Neural cell (in vitro differentiated cells): ENCODE measurements around the gene MAML3. TPM values are rescaled to one million over a fixed set of nuclear protein-coding genes. Genes with fewer than 3 reads are reported as not detected.

Experiments used
- H2AFZ ChIP-seq: fragments of 200-600, 300-800 bp; sonication (generic), shearing (Covaris generic); 2 replicates; pipeline ENCODE4 v1.6.0; 2014; ENCODE audit warnings: low read depth, mild to moderate bottlenecking, antibody characterized with exemption, low read length, moderate library complexity
- H3F3A ChIP-seq: fragments of 200-600 bp; shearing (Covaris generic); 2 replicates; pipeline ENCODE4 v1.6.1; 2016; ENCODE audit warnings: mild to moderate bottlenecking, moderate library complexity, mixed read lengths, antibody characterized with exemption, low read length; ENCODE audit not compliant: insufficient read depth, poor library complexity, severe bottlenecking
- H3K27ac ChIP-seq: fragments of 200-600, 300-800 bp; sonication (generic), shearing (Covaris generic); 2 replicates; pipeline ENCODE4 v1.5.1; 2014; ENCODE audit warnings: mild to moderate bottlenecking, low read length, moderate library complexity
- H3K27me3 ChIP-seq: fragments of 300-800, 200-600 bp; sonication (generic), shearing (Covaris generic); 2 replicates; pipeline ENCODE4 v1.6.0; 2014; ENCODE audit warnings: mild to moderate bottlenecking, low read depth, low read length, moderate library complexity; ENCODE audit not compliant: insufficient read depth
- H3K36me3 ChIP-seq: fragments of 300-800, 200-600 bp; sonication (generic), shearing (Covaris generic); 2 replicates; pipeline ENCODE4 v1.5.1; 2014; ENCODE audit warnings: mild to moderate bottlenecking, antibody characterized with exemption, low read length, moderate library complexity; ENCODE audit not compliant: insufficient read depth
- H3K4me2 ChIP-seq: fragments of 300-800, 200-600 bp; sonication (generic), shearing (Covaris generic); 2 replicates; pipeline ENCODE4 v1.6.0; 2014; ENCODE audit warnings: mild to moderate bottlenecking, low read length
- H3K4me3 ChIP-seq: fragments of 300-800, 200-600 bp; sonication (generic), shearing (Covaris generic); 2 replicates; pipeline ENCODE4 v1.5.1; 2014; ENCODE audit warnings: mild to moderate bottlenecking, low read length, moderate library complexity
- H3K79me2 ChIP-seq: fragments of 200-600 bp; shearing (Covaris generic); replicated peaks from 2 replicates; pipeline ENCODE4 v1.6.0; 2014; ENCODE audit warnings: mild to moderate bottlenecking, low read length, moderate library complexity; ENCODE audit not compliant: insufficient read depth
- H3K9ac ChIP-seq: fragments of 300-800, 200-600 bp; sonication (generic), shearing (Covaris generic); 2 replicates; pipeline ENCODE4 v1.6.1; 2016; ENCODE audit warnings: mild to moderate bottlenecking, low read length, mixed read lengths
- H3K9me2 ChIP-seq: fragments of 200-600 bp; shearing (Covaris generic); 2 replicates; pipeline ENCODE4 v1.6.1; 2016; ENCODE audit warnings: mild to moderate bottlenecking, low read length, mixed read lengths; ENCODE audit not compliant: insufficient read depth
- H3K9me3 ChIP-seq: fragments of 200-600, 300-800 bp; sonication (generic), shearing (Covaris generic); 2 replicates; pipeline ENCODE4 v1.6.1; 2016; ENCODE audit warnings: mild to moderate bottlenecking, mixed run types, low read length, moderate library complexity, mixed read lengths
- H4K20me1 ChIP-seq: fragments of 200-600 bp; shearing (Covaris generic); 2 replicates; pipeline ENCODE4 v1.6.1; 2016; ENCODE audit warnings: mild to moderate bottlenecking, mixed run types; ENCODE audit not compliant: insufficient read depth
- EP300 ChIP-seq: fragments of 450-650 bp; conservative IDR thresholded peaks from 2 replicates; pipeline ENCODE4 v1.6.1; 2014; ENCODE audit warnings: antibody characterized with exemption, mild to moderate bottlenecking, moderate library complexity; ENCODE audit not compliant: poor library complexity, severe bottlenecking
- EZH2 ChIP-seq: fragments of 200-600, 300-800 bp; shearing (Covaris generic), sonication (generic); IDR thresholded peaks from 2 replicates; pipeline ENCODE4 v1.6.1; 2014; ENCODE audit warnings: antibody characterized with exemption, low read length, borderline replicate concordance, mild to moderate bottlenecking; ENCODE audit not compliant: insufficient read depth, poor library complexity, severe bottlenecking
- MXI1 ChIP-seq: fragments of 450-650 bp; conservative IDR thresholded peaks from 2 replicates; pipeline ENCODE4 v1.6.1; 2014; ENCODE audit warnings: antibody characterized with exemption, mild to moderate bottlenecking; ENCODE audit not compliant: poor library complexity, severe bottlenecking
- POLR2AphosphoS5 ChIP-seq: IDR thresholded peaks from 2 replicates; pipeline ENCODE4 v1.6.1; 2012
- RAD21 ChIP-seq: fragments of 450-650 bp; conservative IDR thresholded peaks from 2 replicates; pipeline ENCODE4 v1.6.1; 2014; ENCODE audit warnings: antibody characterized with exemption, mild to moderate bottlenecking, moderate library complexity
- SMC3 ChIP-seq: fragments of 450-650 bp; conservative IDR thresholded peaks from 2 replicates; pipeline ENCODE4 v1.6.1; 2014; ENCODE audit warnings: antibody characterized with exemption, mild to moderate bottlenecking, moderate library complexity; ENCODE audit not compliant: poor library complexity
- TAF1 ChIP-seq: IDR thresholded peaks from 2 replicates; pipeline ENCODE4 v1.6.1; 2012; ENCODE audit warnings: low read depth
- polyA plus RNA-seq: library from polyadenylated mRNA; depleted of rRNA; stranded (reverse); fragments of >200 nt; gene quantifications from 2 replicates; pipeline ENCODE4 v1.2.3, GENCODE V29; 2014
- TF ChIP-seq, protein P1 (sequence below): fragments of 450-650 bp; IDR thresholded peaks from 2 replicates; pipeline ENCODE4 v1.5.1; 2014; ENCODE audit warnings: antibody characterized with exemption, mild to moderate bottlenecking, moderate library complexity; ENCODE audit not compliant: poor library complexity, severe bottlenecking
- TF ChIP-seq, protein P2 (sequence below): IDR thresholded peaks from 2 replicates; pipeline ENCODE4 v1.6.1; 2012; ENCODE audit warnings: borderline replicate concordance

MAML3 gene
- polyA plus RNA-seq, 1 donor from 2014 or later: 10.2 TPM

DNA sequence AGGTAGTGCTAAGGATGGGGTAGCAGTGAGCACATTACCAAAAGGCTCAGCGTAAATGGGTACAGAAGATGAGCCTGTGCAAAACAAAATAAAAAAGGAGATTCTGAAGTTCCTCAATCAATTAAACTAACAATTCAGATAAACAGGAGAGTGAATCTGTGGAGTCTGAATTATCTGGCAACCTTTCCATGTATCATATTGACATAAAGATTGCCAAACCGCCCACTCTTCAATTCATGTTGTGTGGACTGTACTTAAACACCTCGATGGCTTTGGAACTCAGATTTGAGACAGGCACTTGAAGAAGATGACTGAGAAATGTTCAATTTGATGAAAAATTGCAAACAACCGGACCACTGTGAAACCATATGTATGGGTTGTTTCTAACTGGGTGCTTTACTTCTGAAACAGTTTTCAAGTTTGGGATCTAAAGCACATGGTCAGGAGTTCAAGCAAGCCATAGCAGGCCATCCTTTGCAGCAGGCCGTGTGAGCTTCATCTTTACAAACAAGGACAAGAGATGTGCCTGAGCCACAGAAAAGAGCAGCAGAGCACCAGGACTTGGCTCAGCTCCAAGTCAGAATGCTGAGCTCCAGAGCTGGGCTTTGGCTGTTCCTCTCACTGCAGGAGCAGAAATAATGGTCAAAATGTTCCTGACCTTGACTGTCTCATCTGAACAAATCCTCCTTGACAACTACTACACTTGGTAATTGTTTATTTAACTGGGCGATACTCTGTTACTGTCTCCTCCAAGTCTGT is 380.2 kb downstream of the MAML3 start:
- Histone ChIP-seq H3K9me2 (no peaks in the 10 kb centered on the region), H3K79me2 (no peaks in the 10 kb centered on the region), H3F3A (no peaks in the 10 kb centered on the region), H3K36me3 (no peaks in the 10 kb centered on the region), H4K20me1 (no peaks in the 10 kb centered on the region), H3K4me2 (no peak overlapping the region), H3K4me3 (no peak overlapping the region), H3K27ac (no peak overlapping the region), H3K9ac (no peak overlapping the region), H3K27me3 (no peaks in the 10 kb centered on the region), H2AFZ (no peak overlapping the region), H3K9me3 (no peaks in the 10 kb centered on the region)
- TF ChIP-seq, protein P1, sequence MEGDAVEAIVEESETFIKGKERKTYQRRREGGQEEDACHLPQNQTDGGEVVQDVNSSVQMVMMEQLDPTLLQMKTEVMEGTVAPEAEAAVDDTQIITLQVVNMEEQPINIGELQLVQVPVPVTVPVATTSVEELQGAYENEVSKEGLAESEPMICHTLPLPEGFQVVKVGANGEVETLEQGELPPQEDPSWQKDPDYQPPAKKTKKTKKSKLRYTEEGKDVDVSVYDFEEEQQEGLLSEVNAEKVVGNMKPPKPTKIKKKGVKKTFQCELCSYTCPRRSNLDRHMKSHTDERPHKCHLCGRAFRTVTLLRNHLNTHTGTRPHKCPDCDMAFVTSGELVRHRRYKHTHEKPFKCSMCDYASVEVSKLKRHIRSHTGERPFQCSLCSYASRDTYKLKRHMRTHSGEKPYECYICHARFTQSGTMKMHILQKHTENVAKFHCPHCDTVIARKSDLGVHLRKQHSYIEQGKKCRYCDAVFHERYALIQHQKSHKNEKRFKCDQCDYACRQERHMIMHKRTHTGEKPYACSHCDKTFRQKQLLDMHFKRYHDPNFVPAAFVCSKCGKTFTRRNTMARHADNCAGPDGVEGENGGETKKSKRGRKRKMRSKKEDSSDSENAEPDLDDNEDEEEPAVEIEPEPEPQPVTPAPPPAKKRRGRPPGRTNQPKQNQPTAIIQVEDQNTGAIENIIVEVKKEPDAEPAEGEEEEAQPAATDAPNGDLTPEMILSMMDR: no peak
- no peak for TF ChIP-seq MXI1
- TF ChIP-seq RAD21: no peak
- TF ChIP-seq, protein P2, sequence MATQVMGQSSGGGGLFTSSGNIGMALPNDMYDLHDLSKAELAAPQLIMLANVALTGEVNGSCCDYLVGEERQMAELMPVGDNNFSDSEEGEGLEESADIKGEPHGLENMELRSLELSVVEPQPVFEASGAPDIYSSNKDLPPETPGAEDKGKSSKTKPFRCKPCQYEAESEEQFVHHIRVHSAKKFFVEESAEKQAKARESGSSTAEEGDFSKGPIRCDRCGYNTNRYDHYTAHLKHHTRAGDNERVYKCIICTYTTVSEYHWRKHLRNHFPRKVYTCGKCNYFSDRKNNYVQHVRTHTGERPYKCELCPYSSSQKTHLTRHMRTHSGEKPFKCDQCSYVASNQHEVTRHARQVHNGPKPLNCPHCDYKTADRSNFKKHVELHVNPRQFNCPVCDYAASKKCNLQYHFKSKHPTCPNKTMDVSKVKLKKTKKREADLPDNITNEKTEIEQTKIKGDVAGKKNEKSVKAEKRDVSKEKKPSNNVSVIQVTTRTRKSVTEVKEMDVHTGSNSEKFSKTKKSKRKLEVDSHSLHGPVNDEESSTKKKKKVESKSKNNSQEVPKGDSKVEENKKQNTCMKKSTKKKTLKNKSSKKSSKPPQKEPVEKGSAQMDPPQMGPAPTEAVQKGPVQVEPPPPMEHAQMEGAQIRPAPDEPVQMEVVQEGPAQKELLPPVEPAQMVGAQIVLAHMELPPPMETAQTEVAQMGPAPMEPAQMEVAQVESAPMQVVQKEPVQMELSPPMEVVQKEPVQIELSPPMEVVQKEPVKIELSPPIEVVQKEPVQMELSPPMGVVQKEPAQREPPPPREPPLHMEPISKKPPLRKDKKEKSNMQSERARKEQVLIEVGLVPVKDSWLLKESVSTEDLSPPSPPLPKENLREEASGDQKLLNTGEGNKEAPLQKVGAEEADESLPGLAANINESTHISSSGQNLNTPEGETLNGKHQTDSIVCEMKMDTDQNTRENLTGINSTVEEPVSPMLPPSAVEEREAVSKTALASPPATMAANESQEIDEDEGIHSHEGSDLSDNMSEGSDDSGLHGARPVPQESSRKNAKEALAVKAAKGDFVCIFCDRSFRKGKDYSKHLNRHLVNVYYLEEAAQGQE: no peak

DNA sequence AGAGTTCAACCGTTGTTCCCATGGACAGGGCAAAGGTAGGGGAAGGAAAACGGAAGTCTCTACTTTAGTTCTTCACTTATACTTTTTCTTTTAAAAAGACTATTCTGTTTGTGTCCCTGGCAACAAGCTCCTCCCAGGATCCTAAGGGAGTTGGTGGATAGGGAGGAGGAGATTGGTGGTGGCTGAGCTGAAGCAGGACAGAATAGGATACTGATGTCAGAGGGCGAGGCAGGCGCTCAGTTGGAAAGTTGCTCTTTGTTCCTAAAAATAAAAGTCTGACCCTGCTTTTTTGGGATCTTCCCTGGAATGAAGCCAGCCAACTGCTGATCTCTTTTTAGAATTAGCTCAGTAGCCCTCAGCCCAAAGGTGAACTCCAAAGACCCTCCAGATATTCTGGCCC is 383.6 kb downstream of the MAML3 start:
- Histone ChIP-seq H3K9me3 (no peaks in the 10 kb centered on the region), H3K4me3 (no peak overlapping the region), H4K20me1 (no peaks in the 10 kb centered on the region), H3K79me2 (no peaks in the 10 kb centered on the region), H3K4me2 (no peak overlapping the region), H3K36me3 (no peaks in the 10 kb centered on the region), H3K9ac (no peak overlapping the region), H3K27ac (no peak overlapping the region), H2AFZ (no peak overlapping the region), H3K27me3 (no peaks in the 10 kb centered on the region), H3F3A (no peaks in the 10 kb centered on the region), H3K9me2 (no peaks in the 10 kb centered on the region)
- no peak for TF ChIP-seq SMC3
- TF ChIP-seq MXI1: no peak
- TF ChIP-seq RAD21: no peak
- TF ChIP-seq, protein P1: no peak
- TF ChIP-seq, protein P2: no peak
- no peak for TF ChIP-seq TAF1
- TF ChIP-seq POLR2AphosphoS5: no peak
- no peak for TF ChIP-seq EZH2
- no peak for TF ChIP-seq EP300
